Upper lobe of left lung (tissue), 4 donors: ENCODE data around the gene TOX2.

Source experiments
- CTCF ChIP-seq, 6 experiments: fragments of 450-650 bp in 4 of 6; fragments of 200-600 bp in 2 of 6; sonication (generic) in 2 of 6; IDR thresholded peaks; one replicate each; pipeline ENCODE4 v1.5.1; 2016 to 2019; ENCODE audit warnings: antibody characterized with exemption in 6 of 6
- EP300 ChIP-seq, 4 donors: sonication (generic); formaldehyde crosslinking; IDR thresholded peaks; one replicate each; pipeline ENCODE4 v1.5.1; 2017; ENCODE audit warnings: antibody characterized with exemption in 4 of 4, control low read depth in 2 of 4
- POLR2A ChIP-seq, 4 donors: fragments of 450-650 bp; IDR thresholded peaks; one replicate each; pipeline ENCODE4 v1.5.1; 2016 to 2017; ENCODE audit warnings: antibody characterized with exemption in 4 of 4, mild to moderate bottlenecking in 2 of 4

GRCh38 chr20:43893930-43894329 is 20.7 kb upstream of the TOX2 start:
- no peak for TF ChIP-seq CTCF (IDR thresholded peaks at IDR 0.05)
- no peak for TF ChIP-seq EP300 (IDR thresholded peaks at IDR 0.05)
- TF ChIP-seq POLR2A (IDR thresholded peaks at IDR 0.05): no peak
